BLaER1 treated with 17β-estradiol and CSF1 and Interleukin-3, amounts not matched to agents 10 nM and 100 nM (cell line): ENCODE results near the gene MAB21L4.
A peak's percentile ranks its signal among the peaks of the same experiment; 100 is the strongest.

Experiments used
- H3K27ac ChIP-seq, 11 experiments: shearing (Covaris generic); formaldehyde crosslinking; 2 replicates each; pipeline ENCODE4 v1.8.1; 2022
- H3K27me3 ChIP-seq, 11 experiments: shearing (Covaris generic); formaldehyde crosslinking; 2 replicates each; pipeline ENCODE4 v1.8.1; 2022
- H3K36me3 ChIP-seq, 11 experiments: shearing (Covaris generic); formaldehyde crosslinking; 2 replicates each; pipeline ENCODE4 v1.8.1; 2022
- H3K4me1 ChIP-seq, 10 experiments: shearing (Covaris generic); formaldehyde crosslinking; 2 replicates each; pipeline ENCODE4 v1.8.1; 2022
- H3K4me2 ChIP-seq, 11 experiments: shearing (Covaris generic); formaldehyde crosslinking; 2 replicates each; pipeline ENCODE4 v1.8.1; 2022
- H3K4me3 ChIP-seq, 10 experiments: shearing (Covaris generic); formaldehyde crosslinking; 2 replicates each; pipeline ENCODE4 v1.8.1; 2022
- H3K9ac ChIP-seq, 11 experiments: shearing (Covaris generic); formaldehyde crosslinking; 2 replicates each; pipeline ENCODE4 v1.8.1; 2022
- H3K9me3 ChIP-seq, 11 experiments: shearing (Covaris generic); formaldehyde crosslinking; replicated peaks in 1 of 11; 2 replicates each; pipeline ENCODE4 v1.8.1; 2022
- H4K20me1 ChIP-seq, 11 experiments: shearing (Covaris generic); formaldehyde crosslinking; 2 replicates each; pipeline ENCODE4 v1.8.1; 2022
- Cebpa-rat ChIP-seq, 11 experiments: shearing (Covaris generic); IDR thresholded peaks; 2 replicates each; pipeline ENCODE4 v1.8.1; 2022

Gene MAB21L4

DNA sequence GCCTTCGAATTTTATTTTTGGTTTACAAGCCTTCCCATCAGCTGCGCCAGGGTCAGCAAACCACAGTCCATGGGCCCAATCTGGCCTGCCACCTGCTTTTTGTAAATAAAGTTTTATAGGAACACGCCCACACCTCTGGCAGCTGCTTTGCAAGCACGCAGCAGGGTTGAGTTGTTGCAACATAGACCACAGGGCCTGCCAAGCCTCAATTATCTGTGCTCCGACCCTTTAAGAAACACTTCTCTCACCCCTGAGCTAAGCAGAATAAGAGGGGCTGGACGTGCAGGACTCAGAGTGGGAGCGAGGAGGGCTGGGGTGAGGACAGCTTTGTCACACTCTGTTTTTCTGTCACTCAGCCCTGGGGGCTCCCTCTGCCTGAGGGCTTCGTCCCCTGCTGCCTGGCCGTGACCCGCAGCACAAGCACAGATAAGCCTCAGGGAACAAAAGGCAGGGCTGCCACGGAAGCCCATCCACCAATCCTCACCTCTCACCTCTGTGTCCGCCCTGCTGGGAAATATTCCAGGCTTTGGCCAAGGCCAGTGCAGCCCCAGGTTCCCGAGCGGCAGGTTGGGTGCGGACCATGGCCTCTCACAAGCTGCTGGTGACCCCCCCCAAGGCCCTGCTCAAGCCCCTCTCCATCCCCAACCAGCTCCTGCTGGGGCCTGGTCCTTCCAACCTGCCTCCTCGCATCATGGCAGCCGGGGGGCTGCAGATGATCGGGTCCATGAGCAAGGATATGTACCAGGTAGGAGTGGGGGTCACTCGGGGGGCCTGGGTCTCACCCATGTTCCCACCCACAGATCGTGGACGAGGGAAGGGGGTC is 27.5 kb downstream of the MAB21L4 start, which contains the start of gene AGXT:
AGXT (plus strand) TSS at position 539 of the 823 bp plus-strand sequence; CDS start at position 581, 42 bp downstream.
- H3K4me1 ChIP-seq = peaks cover 0 to 2% (median 0%) of the 10 kb centered on the region in 10 experiments; a peak in 4 of 20 replicates
- no peaks in the 10 kb centered on the region for H3K36me3 ChIP-seq
- H3K9me3 ChIP-seq = no peaks in the 10 kb centered on the region
- H3K4me3 ChIP-seq = no peak within 1 kb of the TSS
- peaks cover 0 to 8% (median 0%) of the 10 kb centered on the region in 11 experiments; a peak in 2 of 22 replicates for H4K20me1 ChIP-seq
- H3K27ac ChIP-seq = no peak within 1 kb of the TSS
- 0 out of 22 replicates have a peak, but pooled peaks of 1 of the 11 experiments have one; percentile 18 for TF ChIP-seq Cebpa-rat (IDR thresholded peaks at IDR 0.05)
- H3K27me3 ChIP-seq = no peaks in the 10 kb centered on the region
- H3K9ac ChIP-seq = no peak within 1 kb of the TSS
- no peak within 1 kb of the TSS for H3K4me2 ChIP-seq

- no peaks in the 10 kb centered on the region for H3K4me1 ChIP-seq
- no peak overlapping the region for H3K27ac ChIP-seq
- H3K9me3 ChIP-seq = no peaks in the 10 kb centered on the region
- no peak overlapping the region for H3K9ac ChIP-seq
- H4K20me1 ChIP-seq = no peaks in the 10 kb centered on the region
- no peak overlapping the region for H3K4me3 ChIP-seq
- TF ChIP-seq Cebpa-rat (IDR thresholded peaks at IDR 0.05) = no peak
- H3K36me3 ChIP-seq = no peaks in the 10 kb centered on the region
- no peaks in the 10 kb centered on the region for H3K27me3 ChIP-seq
- H3K4me2 ChIP-seq = no peak overlapping the region
Measured at GRCh38 chr2:240865391-240865790, 30.6 kb downstream of the MAB21L4 start.

- Histone ChIP-seq H3K27me3 (no peaks in the 10 kb centered on the region), H3K9me3 (no peaks in the 10 kb centered on the region), H3K4me2 (no peak overlapping the region), H3K36me3 (no peaks in the 10 kb centered on the region), H3K9ac (no peak overlapping the region), H3K4me1 (no peaks in the 10 kb centered on the region), H3K4me3 (no peak overlapping the region), H4K20me1 (no peaks in the 10 kb centered on the region), H3K27ac (no peak overlapping the region)
- TF ChIP-seq Cebpa-rat (IDR thresholded peaks at IDR 0.05) = no peak
Measured at GRCh38 chr2:240864475-240864874, 31.5 kb downstream of the MAB21L4 start.

- H3K9ac ChIP-seq = no peak overlapping the region
- no peaks in the 10 kb centered on the region for H3K4me1 ChIP-seq
- H3K36me3 ChIP-seq = no peaks in the 10 kb centered on the region
- H3K27ac ChIP-seq = no peak overlapping the region
- H4K20me1 ChIP-seq = no peaks in the 10 kb centered on the region
- H3K27me3 ChIP-seq = no peaks in the 10 kb centered on the region
- no peaks in the 10 kb centered on the region for H3K9me3 ChIP-seq
- no peak overlapping the region for H3K4me2 ChIP-seq
- no peak overlapping the region for H3K4me3 ChIP-seq
- no peak for TF ChIP-seq Cebpa-rat (IDR thresholded peaks at IDR 0.05)
Measured at GRCh38 chr2:240861547-240861946, 34.4 kb downstream of the MAB21L4 start.

DNA sequence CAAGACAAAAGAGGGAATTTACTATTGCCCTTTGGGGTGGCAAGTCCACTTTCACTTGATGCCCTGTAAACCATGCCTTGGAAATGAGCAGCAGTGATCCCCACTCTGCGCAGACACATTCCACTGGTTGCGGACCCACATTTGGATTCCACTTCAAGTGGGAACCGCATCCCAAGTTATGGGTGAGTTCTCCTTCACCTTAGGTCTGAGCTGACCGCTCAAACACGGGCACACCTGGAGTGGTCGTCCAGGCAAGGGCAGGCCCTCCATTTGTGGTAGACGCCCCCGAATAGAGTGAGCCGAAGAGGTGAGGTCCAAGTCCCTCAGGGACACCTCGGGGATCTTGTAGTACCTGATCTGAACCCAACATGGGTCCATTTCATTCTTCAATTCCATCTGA is 37.1 kb downstream of the MAB21L4 start:
- Histone ChIP-seq H3K27ac (no peak overlapping the region), H4K20me1 (no peaks in the 10 kb centered on the region), H3K9ac (no peak overlapping the region), H3K4me3 (no peak overlapping the region), H3K27me3 (no peaks in the 10 kb centered on the region), H3K9me3 (peaks cover 13 to 21% (median 19%) of the 10 kb centered on the region in 11 experiments), H3K36me3 (peaks cover 0 to 5% (median 0%) of the 10 kb centered on the region in 11 experiments; a peak in 1 of 22 replicates), H3K4me2 (no peak overlapping the region), H3K4me1 (no peaks in the 10 kb centered on the region)
- TF ChIP-seq Cebpa-rat (IDR thresholded peaks at IDR 0.05) = no peak

- no peak overlapping the region for H3K4me2 ChIP-seq
- TF ChIP-seq Cebpa-rat (IDR thresholded peaks at IDR 0.05) = no peak
- no peak overlapping the region for H3K4me3 ChIP-seq
- H4K20me1 ChIP-seq = no peaks in the 10 kb centered on the region
- H3K9me3 ChIP-seq = peaks cover 17 to 27% (median 23%) of the 10 kb centered on the region in 11 experiments
- H3K4me1 ChIP-seq = no peaks in the 10 kb centered on the region
- no peaks in the 10 kb centered on the region for H3K27me3 ChIP-seq
- H3K9ac ChIP-seq = no peak overlapping the region
- H3K36me3 ChIP-seq = peaks cover 0 to 5% (median 0%) of the 10 kb centered on the region in 11 experiments; a peak in 1 of 22 replicates
- no peak overlapping the region for H3K27ac ChIP-seq
Measured at GRCh38 chr2:240858321-240858720, 37.6 kb downstream of the MAB21L4 start.

- no peaks in the 10 kb centered on the region for H3K4me1 ChIP-seq
- H3K4me3 ChIP-seq = no peak overlapping the region
- TF ChIP-seq Cebpa-rat (IDR thresholded peaks at IDR 0.05) = no peak
- H3K27me3 ChIP-seq = no peaks in the 10 kb centered on the region
- peaks cover 0 to 5% (median 0%) of the 10 kb centered on the region in 11 experiments; a peak in 1 of 22 replicates for H3K36me3 ChIP-seq
- no peak overlapping the region for H3K4me2 ChIP-seq
- no peaks in the 10 kb centered on the region for H4K20me1 ChIP-seq
- H3K9ac ChIP-seq = no peak overlapping the region
- no peak overlapping the region for H3K27ac ChIP-seq
- peaks cover 17 to 27% (median 23%) of the 10 kb centered on the region in 11 experiments for H3K9me3 ChIP-seq
Measured at GRCh38 chr2:240857039-240858008, 38.6 kb downstream of the MAB21L4 start.

DNA sequence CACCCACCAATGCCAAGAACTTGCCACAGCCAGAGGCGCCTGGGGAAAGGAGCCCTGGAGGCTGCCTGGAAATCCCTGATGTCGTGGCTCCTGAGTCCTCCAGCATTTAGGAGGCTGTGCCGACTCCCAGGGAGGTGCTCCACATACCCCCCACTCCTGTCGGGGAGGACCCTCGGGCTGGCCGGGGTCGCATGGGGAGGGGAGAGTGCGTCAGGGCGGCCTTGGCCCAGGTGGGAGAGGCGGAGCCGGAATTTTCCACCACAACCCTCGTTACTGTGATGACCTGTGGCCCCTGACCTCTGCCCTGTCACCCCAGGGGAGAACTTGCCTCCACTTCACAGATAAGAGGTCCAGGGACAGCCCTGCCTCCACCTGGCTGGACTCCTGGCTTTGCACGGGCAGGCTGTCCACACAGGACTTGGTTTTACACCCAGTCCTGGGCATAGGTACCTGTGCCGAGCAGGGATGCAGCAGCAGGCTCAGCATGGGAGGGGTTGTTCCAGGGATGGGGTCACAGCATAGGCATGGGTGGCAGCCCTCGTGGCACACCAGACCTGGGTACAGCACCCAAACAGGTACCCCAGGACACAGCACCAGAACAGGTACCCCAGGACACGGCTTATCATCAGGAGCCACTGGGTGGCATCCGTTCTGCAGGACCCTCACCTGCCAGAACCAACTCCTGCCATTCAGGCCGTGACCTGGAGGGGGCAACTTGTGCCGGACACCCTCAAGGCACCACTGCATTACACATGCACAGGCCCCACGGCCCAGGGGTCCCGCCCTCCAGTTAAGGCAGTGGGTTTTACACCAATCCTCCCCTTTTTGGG is 39.6 kb downstream of the MAB21L4 start:
- peaks cover 17 to 27% (median 23%) of the 10 kb centered on the region in 11 experiments for H3K9me3 ChIP-seq
- H3K4me3 ChIP-seq = no peak overlapping the region
- no peak for TF ChIP-seq Cebpa-rat (IDR thresholded peaks at IDR 0.05)
- H3K4me1 ChIP-seq = no peaks in the 10 kb centered on the region
- H3K27me3 ChIP-seq = no peaks in the 10 kb centered on the region
- H3K9ac ChIP-seq = no peak overlapping the region
- no peaks in the 10 kb centered on the region for H4K20me1 ChIP-seq
- H3K36me3 ChIP-seq = peaks cover 0 to 5% (median 0%) of the 10 kb centered on the region in 11 experiments; a peak in 1 of 22 replicates
- no peak overlapping the region for H3K27ac ChIP-seq
- H3K4me2 ChIP-seq = no peak overlapping the region
